IMR-90 (cell line): ENCODE data around the gene HAO2.

Experiments used
- MAZ ChIP-seq: IDR thresholded peaks from 2 replicates; pipeline ENCODE4 v1.6.1; 2012; ENCODE audit warnings: low read depth, mild to moderate bottlenecking, low read length, improper control_type of control experiment, moderate library complexity, borderline replicate concordance
- MXI1 ChIP-seq: IDR thresholded peaks from 2 replicates; pipeline ENCODE4 v1.6.1; 2012; ENCODE audit warnings: low read depth, mild to moderate bottlenecking, low read length, moderate library complexity, borderline replicate concordance
- POLR2A ChIP-seq: IDR thresholded peaks from 2 replicates; pipeline ENCODE4 v1.6.1; 2012; ENCODE audit warnings: mild to moderate bottlenecking, low read depth, low read length
- RFX5 ChIP-seq: IDR thresholded peaks from 2 replicates; pipeline ENCODE4 v1.8.0; 2012; ENCODE audit warnings: low read depth, mild to moderate bottlenecking, low read length, moderate library complexity
- TF ChIP-seq, protein P1 (sequence below): fragments of 150-350 bp; IDR thresholded peaks from 2 replicates; pipeline ENCODE4 v1.6.1; 2017; ENCODE audit warnings: mild to moderate bottlenecking, antibody characterized with exemption, low read length, low read depth
- TF ChIP-seq, protein P2 (sequence below): conservative IDR thresholded peaks from 2 replicates; pipeline ENCODE4 v1.5.1; 2012; ENCODE audit warnings: mild to moderate bottlenecking, low read depth, low read length, improper control_type of control experiment
- TF ChIP-seq, protein P3 (sequence below): fragments of 150-350 bp; IDR thresholded peaks from 2 replicates; pipeline ENCODE4 v1.6.1; 2016; ENCODE audit warnings: low read depth, mild to moderate bottlenecking, low read length, moderate library complexity, borderline replicate concordance

DNA sequence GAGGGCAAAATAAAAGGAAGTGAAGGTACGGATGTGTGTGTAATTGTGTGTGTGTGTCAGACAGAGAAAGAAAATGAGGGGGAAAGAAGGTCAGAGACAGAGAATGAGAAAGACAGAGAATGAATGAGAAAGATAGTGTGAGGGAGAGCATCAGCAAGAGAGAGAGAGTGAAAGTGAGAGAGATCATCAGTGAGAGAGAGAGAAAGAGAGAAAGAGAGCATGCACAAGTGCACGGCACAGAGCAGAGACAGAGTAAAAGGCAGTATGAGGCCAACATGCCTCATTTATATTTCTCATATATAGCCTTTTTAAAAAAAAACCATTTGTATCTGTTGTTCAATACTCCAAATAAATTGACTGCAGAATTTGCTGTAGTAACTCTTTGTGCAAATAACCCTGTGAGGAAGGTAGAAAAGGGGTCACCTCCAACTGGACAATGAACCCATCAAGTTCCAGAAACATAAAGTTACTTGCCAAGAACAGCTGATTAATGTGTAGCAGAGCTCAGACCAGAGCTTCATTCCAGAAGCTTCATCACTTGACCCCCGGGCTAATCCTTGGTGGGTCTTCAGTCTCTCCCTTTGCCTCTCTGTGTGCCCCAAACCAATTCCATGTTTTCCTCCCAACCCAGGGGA is 47.5 kb downstream of the HAO2 start:
- TF ChIP-seq, protein P1, sequence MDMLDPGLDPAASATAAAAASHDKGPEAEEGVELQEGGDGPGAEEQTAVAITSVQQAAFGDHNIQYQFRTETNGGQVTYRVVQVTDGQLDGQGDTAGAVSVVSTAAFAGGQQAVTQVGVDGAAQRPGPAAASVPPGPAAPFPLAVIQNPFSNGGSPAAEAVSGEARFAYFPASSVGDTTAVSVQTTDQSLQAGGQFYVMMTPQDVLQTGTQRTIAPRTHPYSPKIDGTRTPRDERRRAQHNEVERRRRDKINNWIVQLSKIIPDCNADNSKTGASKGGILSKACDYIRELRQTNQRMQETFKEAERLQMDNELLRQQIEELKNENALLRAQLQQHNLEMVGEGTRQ, result no peak
- TF ChIP-seq, protein P2, sequence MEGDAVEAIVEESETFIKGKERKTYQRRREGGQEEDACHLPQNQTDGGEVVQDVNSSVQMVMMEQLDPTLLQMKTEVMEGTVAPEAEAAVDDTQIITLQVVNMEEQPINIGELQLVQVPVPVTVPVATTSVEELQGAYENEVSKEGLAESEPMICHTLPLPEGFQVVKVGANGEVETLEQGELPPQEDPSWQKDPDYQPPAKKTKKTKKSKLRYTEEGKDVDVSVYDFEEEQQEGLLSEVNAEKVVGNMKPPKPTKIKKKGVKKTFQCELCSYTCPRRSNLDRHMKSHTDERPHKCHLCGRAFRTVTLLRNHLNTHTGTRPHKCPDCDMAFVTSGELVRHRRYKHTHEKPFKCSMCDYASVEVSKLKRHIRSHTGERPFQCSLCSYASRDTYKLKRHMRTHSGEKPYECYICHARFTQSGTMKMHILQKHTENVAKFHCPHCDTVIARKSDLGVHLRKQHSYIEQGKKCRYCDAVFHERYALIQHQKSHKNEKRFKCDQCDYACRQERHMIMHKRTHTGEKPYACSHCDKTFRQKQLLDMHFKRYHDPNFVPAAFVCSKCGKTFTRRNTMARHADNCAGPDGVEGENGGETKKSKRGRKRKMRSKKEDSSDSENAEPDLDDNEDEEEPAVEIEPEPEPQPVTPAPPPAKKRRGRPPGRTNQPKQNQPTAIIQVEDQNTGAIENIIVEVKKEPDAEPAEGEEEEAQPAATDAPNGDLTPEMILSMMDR, result no peak
- TF ChIP-seq MAZ (no peak), POLR2A (no peak), MXI1 (no peak), RFX5 (no peak)
- TF ChIP-seq, protein P3, sequence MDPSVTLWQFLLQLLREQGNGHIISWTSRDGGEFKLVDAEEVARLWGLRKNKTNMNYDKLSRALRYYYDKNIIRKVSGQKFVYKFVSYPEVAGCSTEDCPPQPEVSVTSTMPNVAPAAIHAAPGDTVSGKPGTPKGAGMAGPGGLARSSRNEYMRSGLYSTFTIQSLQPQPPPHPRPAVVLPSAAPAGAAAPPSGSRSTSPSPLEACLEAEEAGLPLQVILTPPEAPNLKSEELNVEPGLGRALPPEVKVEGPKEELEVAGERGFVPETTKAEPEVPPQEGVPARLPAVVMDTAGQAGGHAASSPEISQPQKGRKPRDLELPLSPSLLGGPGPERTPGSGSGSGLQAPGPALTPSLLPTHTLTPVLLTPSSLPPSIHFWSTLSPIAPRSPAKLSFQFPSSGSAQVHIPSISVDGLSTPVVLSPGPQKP, result no peak
